HEK293 (cell line): Measurements from ENCODE around the gene GNAQ.

Experiments used
- CTCF ChIA-PET: fragments of 350-600 bp; formaldehyde crosslinking; extraction: SDS; loops from one replicate; lab custom pipeline; 2021; ENCODE audit warnings: antibody characterized with exemption; lab: Yijun Ruan, JAX
- POLR2A ChIA-PET: fragments of 300-600 bp; formaldehyde crosslinking; extraction: SDS; loops from one replicate; lab custom pipeline; 2020; ENCODE audit warnings: antibody characterized with exemption, inconsistent platforms; lab: Yijun Ruan, JAX
- H3K27ac ChIP-seq: fragments of 200-500 bp; sonication (Bioruptor generic); 2 replicates; pipeline ENCODE4 v1.5.1; 2014; ENCODE audit warnings: low read depth, low read length, control low read depth, inconsistent platforms; ENCODE audit errors: extremely low read depth
- H3K36me3 ChIP-seq, 2 experiments: fragments of 200-500 bp in 1 of 2; sonication (Bioruptor generic) in 1 of 2; 1 replicate in 1 of 2; 2 replicates in 1 of 2; pipeline ENCODE4 v1.5.1; 2014 to 2017; ENCODE audit warnings: inconsistent platforms in 2 of 2, low read length in 2 of 2; ENCODE audit not compliant: control insufficient read depth in 2 of 2, insufficient read depth in 1 of 2
- H3K4me1 ChIP-seq: fragments of 200-500 bp; sonication (Bioruptor generic); 2 replicates; pipeline ENCODE4 v1.5.1; 2014; ENCODE audit warnings: mild to moderate bottlenecking, low read length, inconsistent platforms; ENCODE audit not compliant: control insufficient read depth, insufficient read depth
- H3K4me3 ChIP-seq: 2 replicates; pipeline ENCODE4 v1.5.1; 2011; ENCODE audit warnings: low read depth, mild to moderate bottlenecking, control low read depth, low read length, moderate library complexity
- H3K9me3 ChIP-seq: fragments of 200-500 bp; sonication (Bioruptor generic); 2 replicates; pipeline ENCODE4 v1.5.1; 2014; ENCODE audit warnings: low read depth, low read length, inconsistent platforms; ENCODE audit not compliant: control insufficient read depth, insufficient read depth
- SP3 ChIP-seq: fragments of 450-650 bp; formaldehyde crosslinking; IDR thresholded peaks from 2 replicates; pipeline ENCODE4 v1.5.1; 2016; ENCODE audit warnings: missing biosample characterization, missing genetic modification characterization
- YY2 ChIP-seq: fragments of 450-650 bp; formaldehyde crosslinking; IDR thresholded peaks from 2 replicates; pipeline ENCODE4 v1.5.1; 2016; ENCODE audit warnings: missing biosample characterization, missing genetic modification characterization
- ZNF239 ChIP-seq: fragments of 450-650 bp; formaldehyde crosslinking; IDR thresholded peaks from 2 replicates; pipeline ENCODE4 v1.5.1; 2016; ENCODE audit warnings: missing biosample characterization, missing genetic modification characterization
- ZNF302 ChIP-seq: fragments of 450-650 bp; formaldehyde crosslinking; IDR thresholded peaks from 2 replicates; pipeline ENCODE4 v1.5.1; 2016; ENCODE audit warnings: missing biosample characterization, missing genetic modification characterization, low read depth
- ZNF311 ChIP-seq: fragments of 450-650 bp; formaldehyde crosslinking; IDR thresholded peaks from 2 replicates; pipeline ENCODE4 v1.5.1; 2017; ENCODE audit warnings: missing biosample characterization, missing genetic modification characterization, borderline replicate concordance
- ZNF37A ChIP-seq: fragments of 450-650 bp; IDR thresholded peaks from 2 replicates; pipeline ENCODE4 v1.5.1; 2018; ENCODE audit warnings: missing biosample characterization, missing genetic modification characterization
- ZNF423 ChIP-seq: fragments of 450-650 bp; formaldehyde crosslinking; IDR thresholded peaks from 2 replicates; pipeline ENCODE4 v1.5.1; 2016; ENCODE audit warnings: missing biosample characterization, missing genetic modification characterization
- ZNF426 ChIP-seq: fragments of 450-650 bp; formaldehyde crosslinking; IDR thresholded peaks from 2 replicates; pipeline ENCODE4 v1.5.1; 2017; ENCODE audit warnings: missing biosample characterization, missing genetic modification characterization, mild to moderate bottlenecking, inconsistent platforms, moderate library complexity
- ZNF514 ChIP-seq: fragments of 450-650 bp; formaldehyde crosslinking; IDR thresholded peaks from 2 replicates; pipeline ENCODE4 v1.5.1; 2016; ENCODE audit warnings: missing biosample characterization, missing genetic modification characterization
- ZNF561 ChIP-seq: fragments of 450-650 bp; IDR thresholded peaks from 2 replicates; pipeline ENCODE4 v1.5.1; 2018; ENCODE audit warnings: missing biosample characterization, missing genetic modification characterization, borderline replicate concordance
- ZNF785 ChIP-seq: fragments of 450-650 bp; formaldehyde crosslinking; IDR thresholded peaks from 2 replicates; pipeline ENCODE4 v1.5.1; 2016; ENCODE audit warnings: missing biosample characterization, missing genetic modification characterization
- ZNF792 ChIP-seq: fragments of 450-650 bp; formaldehyde crosslinking; IDR thresholded peaks from 2 replicates; pipeline ENCODE4 v1.5.1; 2016; ENCODE audit warnings: missing biosample characterization, missing genetic modification characterization
- ZNF843 ChIP-seq: fragments of 450-650 bp; formaldehyde crosslinking; IDR thresholded peaks from 2 replicates; pipeline ENCODE4 v1.5.1; 2016; ENCODE audit warnings: missing biosample characterization, missing genetic modification characterization
- TF ChIP-seq, protein P1 (sequence below): fragments of 450-650 bp; formaldehyde crosslinking; optimal IDR thresholded peaks from 2 replicates; pipeline ENCODE3; 2016; ENCODE audit warnings: missing biosample characterization, mild to moderate bottlenecking, missing genetic modification characterization
- TF ChIP-seq, protein P2 (sequence below): fragments of 450-650 bp; formaldehyde crosslinking; IDR thresholded peaks from 2 replicates; pipeline ENCODE4 v1.5.1; 2016; ENCODE audit warnings: missing biosample characterization, missing genetic modification characterization
- TF ChIP-seq, protein P3 (sequence below): sonication (generic); formaldehyde crosslinking; IDR thresholded peaks from 2 replicates; pipeline ENCODE4 v1.8.1; 2022; ENCODE audit warnings: mild to moderate bottlenecking, moderate library complexity, missing genetic modification reagents
- TF ChIP-seq, protein P4 (sequence below): fragments of 450-650 bp; formaldehyde crosslinking; IDR thresholded peaks from 2 replicates; pipeline ENCODE4 v1.5.1; 2016; ENCODE audit warnings: missing biosample characterization, missing genetic modification characterization
- TF ChIP-seq, protein P5 (sequence below): fragments of 450-650 bp; formaldehyde crosslinking; IDR thresholded peaks from 2 replicates; pipeline ENCODE4 v1.5.1; 2016; ENCODE audit warnings: missing biosample characterization, missing genetic modification characterization
- TF ChIP-seq, protein P6 (sequence below): fragments of 450-650 bp; formaldehyde crosslinking; IDR thresholded peaks from 2 replicates; pipeline ENCODE4 v1.5.1; 2016; ENCODE audit warnings: missing biosample characterization, missing genetic modification characterization
- TF ChIP-seq, protein P7 (sequence below): fragments of 450-650 bp; formaldehyde crosslinking; IDR thresholded peaks from 2 replicates; pipeline ENCODE4 v1.5.1; 2016; ENCODE audit warnings: missing biosample characterization, missing genetic modification characterization, borderline replicate concordance

GNAQ gene

DNA sequence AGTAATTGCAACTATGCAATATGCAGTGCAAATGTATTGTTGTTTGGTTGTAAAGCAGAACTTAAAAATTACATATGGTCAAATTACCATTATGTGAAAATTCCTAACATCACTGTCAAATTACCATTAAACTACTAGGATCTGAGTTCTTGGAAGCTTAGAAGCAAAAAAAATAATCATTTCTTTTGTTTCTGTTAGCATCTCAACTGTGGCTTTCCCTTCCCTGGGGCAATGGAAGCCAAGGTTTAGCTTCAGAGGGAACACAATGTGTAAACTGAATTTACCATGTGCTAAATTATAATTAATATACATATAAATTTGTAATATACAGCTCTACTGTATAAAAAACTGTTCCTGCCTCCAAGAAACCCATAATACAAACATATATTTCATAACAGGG, 159.4 kb downstream of the GNAQ start:
- ChIA-PET POLR2A (no interaction called here), CTCF (no interaction called here)
- no peak overlapping the region for H3K27ac ChIP-seq
- no peaks in the 10 kb centered on the region for H3K36me3 ChIP-seq
- H3K4me3 ChIP-seq: no peak overlapping the region
- TF ChIP-seq, protein P1, sequence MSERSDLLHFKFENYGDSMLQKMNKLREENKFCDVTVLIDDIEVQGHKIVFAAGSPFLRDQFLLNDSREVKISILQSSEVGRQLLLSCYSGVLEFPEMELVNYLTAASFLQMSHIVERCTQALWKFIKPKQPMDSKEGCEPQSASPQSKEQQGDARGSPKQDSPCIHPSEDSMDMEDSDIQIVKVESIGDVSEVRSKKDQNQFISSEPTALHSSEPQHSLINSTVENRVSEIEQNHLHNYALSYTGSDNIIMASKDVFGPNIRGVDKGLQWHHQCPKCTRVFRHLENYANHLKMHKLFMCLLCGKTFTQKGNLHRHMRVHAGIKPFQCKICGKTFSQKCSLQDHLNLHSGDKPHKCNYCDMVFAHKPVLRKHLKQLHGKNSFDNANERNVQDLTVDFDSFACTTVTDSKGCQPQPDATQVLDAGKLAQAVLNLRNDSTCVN (tag by site-specific recombination): no peak
- TF ChIP-seq ZNF37A (tag by site-specific recombination) (no peak), YY2 (tag by site-specific recombination) (no peak), ZNF311 (tag by site-specific recombination) (no peak), ZNF785 (tag by site-specific recombination) (no peak), ZNF423 (tag by site-specific recombination) (no peak), ZNF561 (tag by site-specific recombination) (no peak), ZNF426 (tag by site-specific recombination) (no peak), SP3 (tag by site-specific recombination) (no peak), ZNF843 (no peak), ZNF514 (no peak), ZNF239 (no peak), ZNF792 (no peak), ZNF302 (tag by site-specific recombination) (no peak)
- TF ChIP-seq, protein P2, sequence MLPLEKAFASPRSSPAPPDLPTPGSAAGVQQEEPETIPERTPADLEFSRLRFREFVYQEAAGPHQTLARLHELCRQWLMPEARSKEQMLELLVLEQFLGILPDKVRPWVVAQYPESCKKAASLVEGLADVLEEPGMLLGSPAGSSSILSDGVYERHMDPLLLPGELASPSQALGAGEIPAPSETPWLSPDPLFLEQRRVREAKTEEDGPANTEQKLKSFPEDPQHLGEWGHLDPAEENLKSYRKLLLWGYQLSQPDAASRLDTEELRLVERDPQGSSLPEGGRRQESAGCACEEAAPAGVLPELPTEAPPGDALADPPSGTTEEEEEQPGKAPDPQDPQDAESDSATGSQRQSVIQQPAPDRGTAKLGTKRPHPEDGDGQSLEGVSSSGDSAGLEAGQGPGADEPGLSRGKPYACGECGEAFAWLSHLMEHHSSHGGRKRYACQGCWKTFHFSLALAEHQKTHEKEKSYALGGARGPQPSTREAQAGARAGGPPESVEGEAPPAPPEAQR (tag by site-specific recombination): no peak
- TF ChIP-seq, protein P3, sequence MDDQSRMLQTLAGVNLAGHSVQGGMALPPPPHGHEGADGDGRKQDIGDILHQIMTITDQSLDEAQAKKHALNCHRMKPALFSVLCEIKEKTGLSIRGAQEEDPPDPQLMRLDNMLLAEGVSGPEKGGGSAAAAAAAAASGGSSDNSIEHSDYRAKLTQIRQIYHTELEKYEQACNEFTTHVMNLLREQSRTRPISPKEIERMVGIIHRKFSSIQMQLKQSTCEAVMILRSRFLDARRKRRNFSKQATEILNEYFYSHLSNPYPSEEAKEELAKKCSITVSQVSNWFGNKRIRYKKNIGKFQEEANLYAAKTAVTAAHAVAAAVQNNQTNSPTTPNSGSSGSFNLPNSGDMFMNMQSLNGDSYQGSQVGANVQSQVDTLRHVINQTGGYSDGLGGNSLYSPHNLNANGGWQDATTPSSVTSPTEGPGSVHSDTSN (CRISPR knock-in tag): no peak
- TF ChIP-seq, protein P4, sequence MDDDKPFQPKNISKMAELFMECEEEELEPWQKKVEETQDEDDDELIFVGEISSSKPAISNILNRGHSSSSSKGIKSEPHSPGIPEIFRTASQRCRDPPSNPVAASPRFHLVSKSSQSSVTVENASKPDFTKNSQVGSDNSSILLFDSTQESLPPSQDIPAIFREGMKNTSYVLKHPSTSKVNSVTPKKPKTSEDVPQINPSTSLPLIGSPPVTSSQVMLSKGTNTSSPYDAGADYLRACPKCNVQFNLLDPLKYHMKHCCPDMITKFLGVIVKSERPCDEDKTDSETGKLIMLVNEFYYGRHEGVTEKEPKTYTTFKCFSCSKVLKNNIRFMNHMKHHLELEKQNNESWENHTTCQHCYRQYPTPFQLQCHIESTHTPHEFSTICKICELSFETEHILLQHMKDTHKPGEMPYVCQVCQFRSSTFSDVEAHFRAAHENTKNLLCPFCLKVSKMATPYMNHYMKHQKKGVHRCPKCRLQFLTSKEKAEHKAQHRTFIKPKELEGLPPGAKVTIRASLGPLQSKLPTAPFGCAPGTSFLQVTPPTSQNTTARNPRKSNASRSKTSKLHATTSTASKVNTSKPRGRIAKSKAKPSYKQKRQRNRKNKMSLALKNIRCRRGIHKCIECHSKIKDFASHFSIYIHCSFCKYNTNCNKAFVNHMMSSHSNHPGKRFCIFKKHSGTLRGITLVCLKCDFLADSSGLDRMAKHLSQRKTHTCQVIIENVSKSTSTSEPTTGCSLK (tag by site-specific recombination): no peak
- TF ChIP-seq, protein P5, sequence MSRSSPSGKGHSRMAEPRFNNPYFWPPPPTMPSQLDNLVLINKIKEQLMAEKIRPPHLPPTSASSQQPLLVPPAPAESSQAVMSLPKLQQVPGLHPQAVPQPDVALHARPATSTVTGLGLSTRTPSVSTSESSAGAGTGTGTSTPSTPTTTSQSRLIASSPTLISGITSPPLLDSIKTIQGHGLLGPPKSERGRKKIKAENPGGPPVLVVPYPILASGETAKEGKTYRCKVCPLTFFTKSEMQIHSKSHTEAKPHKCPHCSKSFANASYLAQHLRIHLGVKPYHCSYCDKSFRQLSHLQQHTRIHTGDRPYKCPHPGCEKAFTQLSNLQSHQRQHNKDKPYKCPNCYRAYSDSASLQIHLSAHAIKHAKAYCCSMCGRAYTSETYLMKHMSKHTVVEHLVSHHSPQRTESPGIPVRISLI: no peak
- TF ChIP-seq, protein P6, sequence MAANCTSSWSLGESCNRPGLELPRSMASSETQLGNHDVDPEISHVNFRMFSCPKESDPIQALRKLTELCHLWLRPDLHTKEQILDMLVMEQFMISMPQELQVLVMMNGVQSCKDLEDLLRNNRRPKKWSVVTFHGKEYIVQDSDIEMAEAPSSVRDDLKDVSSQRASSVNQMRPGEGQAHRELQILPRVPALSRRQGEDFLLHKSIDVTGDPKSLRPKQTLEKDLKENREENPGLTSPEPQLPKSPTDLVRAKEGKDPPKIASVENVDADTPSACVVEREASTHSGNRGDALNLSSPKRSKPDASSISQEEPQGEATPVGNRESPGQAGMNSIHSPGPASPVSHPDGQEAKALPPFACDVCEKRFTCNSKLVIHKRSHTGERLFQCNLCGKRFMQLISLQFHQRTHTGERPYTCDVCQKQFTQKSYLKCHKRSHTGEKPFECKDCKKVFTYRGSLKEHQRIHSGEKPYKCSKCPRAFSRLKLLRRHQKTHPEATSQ (tag by site-specific recombination): no peak
- TF ChIP-seq, protein P7, sequence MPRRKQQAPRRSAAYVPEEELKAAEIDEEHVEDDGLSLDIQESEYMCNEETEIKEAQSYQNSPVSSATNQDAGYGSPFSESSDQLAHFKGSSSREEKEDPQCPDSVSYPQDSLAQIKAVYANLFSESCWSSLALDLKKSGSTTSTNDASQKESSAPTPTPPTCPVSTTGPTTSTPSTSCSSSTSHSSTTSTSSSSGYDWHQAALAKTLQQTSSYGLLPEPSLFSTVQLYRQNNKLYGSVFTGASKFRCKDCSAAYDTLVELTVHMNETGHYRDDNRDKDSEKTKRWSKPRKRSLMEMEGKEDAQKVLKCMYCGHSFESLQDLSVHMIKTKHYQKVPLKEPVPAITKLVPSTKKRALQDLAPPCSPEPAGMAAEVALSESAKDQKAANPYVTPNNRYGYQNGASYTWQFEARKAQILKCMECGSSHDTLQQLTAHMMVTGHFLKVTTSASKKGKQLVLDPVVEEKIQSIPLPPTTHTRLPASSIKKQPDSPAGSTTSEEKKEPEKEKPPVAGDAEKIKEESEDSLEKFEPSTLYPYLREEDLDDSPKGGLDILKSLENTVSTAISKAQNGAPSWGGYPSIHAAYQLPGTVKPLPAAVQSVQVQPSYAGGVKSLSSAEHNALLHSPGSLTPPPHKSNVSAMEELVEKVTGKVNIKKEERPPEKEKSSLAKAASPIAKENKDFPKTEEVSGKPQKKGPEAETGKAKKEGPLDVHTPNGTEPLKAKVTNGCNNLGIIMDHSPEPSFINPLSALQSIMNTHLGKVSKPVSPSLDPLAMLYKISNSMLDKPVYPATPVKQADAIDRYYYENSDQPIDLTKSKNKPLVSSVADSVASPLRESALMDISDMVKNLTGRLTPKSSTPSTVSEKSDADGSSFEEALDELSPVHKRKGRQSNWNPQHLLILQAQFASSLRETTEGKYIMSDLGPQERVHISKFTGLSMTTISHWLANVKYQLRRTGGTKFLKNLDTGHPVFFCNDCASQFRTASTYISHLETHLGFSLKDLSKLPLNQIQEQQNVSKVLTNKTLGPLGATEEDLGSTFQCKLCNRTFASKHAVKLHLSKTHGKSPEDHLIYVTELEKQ (tag by site-specific recombination): no peak
- H3K9me3 ChIP-seq: no peaks in the 10 kb centered on the region
- H3K4me1 ChIP-seq: peaks cover 5% of the 10 kb centered on the region; the same call in 1 of the 2 replicates
